ENCODE data around the gene EPHA2.
A peak's percentile ranks its signal among the peaks of the same experiment; 100 is the strongest.
"Not testable (repeated sequence)": the region's sequence is repeated elsewhere in the genome, so short reads cannot be mapped to it uniquely, and the experiment has no call there.

The EPHA2 gene

GRCh38 chr1:16167331-16168143, 11.7 kb upstream of the EPHA2 start:
- peak; percentile 30 to 50 for DNase-seq

- no peak for DNase-seq
These were observed 10.2 kb upstream of the EPHA2 start for GRCh38 chr1:16166117-16166516.

GRCh38 chr1:16165548-16165947, 9.7 kb upstream of the EPHA2 start:
- DNase-seq: no peak

GRCh38 chr1:16165073-16165364, 9.2 kb upstream of the EPHA2 start:
- no peak for DNase-seq

GRCh38 chr1:16164213-16165072, 8.6 kb upstream of the EPHA2 start:
- DNase-seq: no peak

- DNase-seq: not testable (repeated sequence)
These were observed 7.8 kb upstream of the EPHA2 start for GRCh38 chr1:16163608-16164212.

- DNase-seq: peak; percentile 25 to 34
These were observed 6.4 kb upstream of the EPHA2 start for GRCh38 chr1:16162163-16162822.

- no peak for DNase-seq
These were observed 5.8 kb upstream of the EPHA2 start for GRCh38 chr1:16161717-16162116.

GRCh38 chr1:16158993-16159831, 3.3 kb upstream of the EPHA2 start:
- DNase-seq: no peak

GRCh38 chr1:16158025-16158424, 2.2 kb upstream of the EPHA2 start:
- no peak for DNase-seq

- no peak for DNase-seq
These were observed 1.1 kb upstream of the EPHA2 start for GRCh38 chr1:16156848-16157495.

- no peak for DNase-seq
These were observed 1.7 kb downstream of the EPHA2 start for GRCh38 chr1:16153999-16154673.

- no peak for DNase-seq
These were observed 2.5 kb downstream of the EPHA2 start for GRCh38 chr1:16153096-16153998.

GRCh38 chr1:16152481-16153087, 3.3 kb downstream of the EPHA2 start:
- DNase-seq: no peak

GRCh38 chr1:16151995-16152384, 3.9 kb downstream of the EPHA2 start:
- no peak for DNase-seq

- DNase-seq: no peak
These were observed 4.5 kb downstream of the EPHA2 start for GRCh38 chr1:16151196-16151994.

- DNase-seq: no peak
These were observed 5.4 kb downstream of the EPHA2 start for GRCh38 chr1:16150508-16150907.

- DNase-seq: no peak
These were observed 6.0 kb downstream of the EPHA2 start for GRCh38 chr1:16149702-16150488.

Data from stimulated activated CD4-positive, alpha-beta T cell treated with anti-CD3 and anti-CD28 coated beads, Interleukin-2, amount 100 ng/mL, for 48 hours (primary cell).